Measurements from ENCODE around the gene RPRD1A.
"Not testable (repeated sequence)": the region's sequence is repeated elsewhere in the genome, so short reads cannot be mapped to it uniquely, and the experiment has no call there.

Gene RPRD1A

GRCh38 chr18:36094431-36094830, 27.1 kb upstream of the RPRD1A start:
- no peak overlapping the region for H3K4me3 ChIP-seq (ENCODE audit: insufficient read depth, low read length, poor library complexity, severe bottlenecking)
- no peak overlapping the region for H3K27ac ChIP-seq (ENCODE audit: low read depth, low read length)
- no peaks in the 10 kb centered on the region for H3K79me2 ChIP-seq (ENCODE audit: insufficient read depth, low read length)
- no peak overlapping the region for H2AFZ ChIP-seq (ENCODE audit: low read depth, low read length, severe bottlenecking)
- H3K4me2 ChIP-seq (ENCODE audit: low read depth, low read length, poor library complexity, severe bottlenecking) = no peak overlapping the region
- H3F3A ChIP-seq (ENCODE audit: insufficient read depth) = no peaks in the 10 kb centered on the region
- no peaks in the 10 kb centered on the region for H3K36me3 ChIP-seq (ENCODE audit: low read length)
- no peaks in the 10 kb centered on the region for H3K27me3 ChIP-seq (ENCODE audit: low read length)
- H3K9ac ChIP-seq (ENCODE audit: low read length) = no peak overlapping the region
- TF ChIP-seq CTCF (IDR thresholded peaks at IDR 0.05; ENCODE audit: insufficient read depth, low read length, poor library complexity, severe bottlenecking) (no peak), EZH2phosphoT487 (conservative IDR thresholded peaks at IDR 0.05; ENCODE audit: low read length) (no peak)
- H3K9me3 ChIP-seq (ENCODE audit: insufficient read depth, low read length) = no peaks in the 10 kb centered on the region
- no peaks in the 10 kb centered on the region for H4K20me1 ChIP-seq (ENCODE audit: low read depth, low read length)
- no peaks in the 10 kb centered on the region for H3K9me2 ChIP-seq (replicated peaks; ENCODE audit: insufficient read depth, low read length)

GRCh38 chr18:36092116-36092515, 24.8 kb upstream of the RPRD1A start:
- H3K27me3 ChIP-seq (ENCODE audit: low read length); H3K36me3 ChIP-seq (ENCODE audit: low read length); H2AFZ ChIP-seq (ENCODE audit: low read depth, low read length, severe bottlenecking); H3K79me2 ChIP-seq (ENCODE audit: insufficient read depth, low read length); H4K20me1 ChIP-seq (ENCODE audit: low read depth, low read length); H3K4me2 ChIP-seq (ENCODE audit: low read depth, low read length, poor library complexity, severe bottlenecking); H3K4me3 ChIP-seq (ENCODE audit: insufficient read depth, low read length, poor library complexity, severe bottlenecking); H3K9ac ChIP-seq (ENCODE audit: low read length); H3K9me2 ChIP-seq (replicated peaks; ENCODE audit: insufficient read depth, low read length); H3F3A ChIP-seq (ENCODE audit: insufficient read depth); H3K27ac ChIP-seq (ENCODE audit: low read depth, low read length); H3K9me3 ChIP-seq (ENCODE audit: insufficient read depth, low read length): not testable (repeated sequence)

- no peaks in the 10 kb centered on the region for H3K9me2 ChIP-seq (replicated peaks; ENCODE audit: insufficient read depth, low read length)
- TF ChIP-seq CTCF (IDR thresholded peaks at IDR 0.05; ENCODE audit: insufficient read depth, low read length, poor library complexity, severe bottlenecking) = no peak
- no peak for TF ChIP-seq EZH2phosphoT487 (conservative IDR thresholded peaks at IDR 0.05; ENCODE audit: low read length)
- no peaks in the 10 kb centered on the region for H3K27me3 ChIP-seq (ENCODE audit: low read length)
- no peak overlapping the region for H3K4me3 ChIP-seq (ENCODE audit: insufficient read depth, low read length, poor library complexity, severe bottlenecking)
- H2AFZ ChIP-seq (ENCODE audit: low read depth, low read length, severe bottlenecking) = no peak overlapping the region
- no peaks in the 10 kb centered on the region for H3K36me3 ChIP-seq (ENCODE audit: low read length)
- H3K79me2 ChIP-seq (ENCODE audit: insufficient read depth, low read length) = no peaks in the 10 kb centered on the region
- H3K9ac ChIP-seq (ENCODE audit: low read length) = no peak overlapping the region
- no peak overlapping the region for H3K4me2 ChIP-seq (ENCODE audit: low read depth, low read length, poor library complexity, severe bottlenecking)
- no peak overlapping the region for H3K27ac ChIP-seq (ENCODE audit: low read depth, low read length)
- H4K20me1 ChIP-seq (ENCODE audit: low read depth, low read length) = no peaks in the 10 kb centered on the region
- no peaks in the 10 kb centered on the region for H3K9me3 ChIP-seq (ENCODE audit: insufficient read depth, low read length)
- H3F3A ChIP-seq (ENCODE audit: insufficient read depth) = no peaks in the 10 kb centered on the region
Measured at GRCh38 chr18:36089001-36089400, 21.6 kb upstream of the RPRD1A start.

- H3F3A ChIP-seq (ENCODE audit: insufficient read depth) = no peaks in the 10 kb centered on the region
- no peaks in the 10 kb centered on the region for H3K27me3 ChIP-seq (ENCODE audit: low read length)
- no peaks in the 10 kb centered on the region for H3K9me2 ChIP-seq (replicated peaks; ENCODE audit: insufficient read depth, low read length)
- H3K79me2 ChIP-seq (ENCODE audit: insufficient read depth, low read length) = no peaks in the 10 kb centered on the region
- TF ChIP-seq EZH2phosphoT487 (conservative IDR thresholded peaks at IDR 0.05; ENCODE audit: low read length) (no peak), CTCF (IDR thresholded peaks at IDR 0.05; ENCODE audit: insufficient read depth, low read length, poor library complexity, severe bottlenecking) (no peak)
- no peak overlapping the region for H2AFZ ChIP-seq (ENCODE audit: low read depth, low read length, severe bottlenecking)
- H3K9ac ChIP-seq (ENCODE audit: low read length) = no peak overlapping the region
- no peak overlapping the region for H3K4me3 ChIP-seq (ENCODE audit: insufficient read depth, low read length, poor library complexity, severe bottlenecking)
- no peak overlapping the region for H3K27ac ChIP-seq (ENCODE audit: low read depth, low read length)
- H3K36me3 ChIP-seq (ENCODE audit: low read length) = no peaks in the 10 kb centered on the region
- no peaks in the 10 kb centered on the region for H3K9me3 ChIP-seq (ENCODE audit: insufficient read depth, low read length)
- H4K20me1 ChIP-seq (ENCODE audit: low read depth, low read length) = no peaks in the 10 kb centered on the region
- H3K4me2 ChIP-seq (ENCODE audit: low read depth, low read length, poor library complexity, severe bottlenecking) = no peak overlapping the region
Measured at GRCh38 chr18:36088256-36088655, 20.9 kb upstream of the RPRD1A start.
